Bronchial epithelial cell (primary cell): Measurements from ENCODE around the gene NFIA. TPM values are rescaled to one million over a fixed set of nuclear protein-coding genes. Genes with fewer than 3 reads are reported as not detected.
"Not testable (repeated sequence)": the region's sequence is repeated elsewhere in the genome, so short reads cannot be mapped to it uniquely, and the experiment has no call there.

Experiments used
- DNase-seq: peaks from one replicate; pipeline ENCODE4 v3.0.0-alpha.2; 2010; ENCODE audit warnings: low read depth
- FAIRE-seq: peaks from 2 replicates; lab custom pipeline; 2011; peaks lifted over from hg19 to GRCh38; lab: Jason Lieb, UNC
- H3K27me3 ChIP-seq: 2 replicates; pipeline ENCODE4 v1.5.1; 2011; ENCODE audit warnings: low read length; ENCODE audit not compliant: control insufficient read depth, insufficient read depth
- H3K36me3 ChIP-seq: 2 replicates; pipeline ENCODE4 v1.5.1; 2011; ENCODE audit warnings: low read length; ENCODE audit not compliant: control insufficient read depth, insufficient read depth
- H3K4me3 ChIP-seq: 2 replicates; pipeline ENCODE4 v1.5.1; 2011; ENCODE audit warnings: mild to moderate bottlenecking, low read depth, low read length, control low read depth
- total RNA-seq: library from RNA; depleted of rRNA; stranded (reverse); fragments of >200 nt; gene quantifications from 2 replicates; pipeline ENCODE4 v1.2.1, GENCODE V29; 2014
- TF ChIP-seq, protein P1 (sequence below): IDR thresholded peaks from 2 replicates; pipeline ENCODE4 v1.5.1; 2011; ENCODE audit warnings: mild to moderate bottlenecking, moderate library complexity, low read length, control low read depth, inconsistent platforms; ENCODE audit not compliant: insufficient read depth, severe bottlenecking

NFIA gene
- total RNA-seq, 1 donor from 2014 or later, result 7.4 TPM

DNA sequence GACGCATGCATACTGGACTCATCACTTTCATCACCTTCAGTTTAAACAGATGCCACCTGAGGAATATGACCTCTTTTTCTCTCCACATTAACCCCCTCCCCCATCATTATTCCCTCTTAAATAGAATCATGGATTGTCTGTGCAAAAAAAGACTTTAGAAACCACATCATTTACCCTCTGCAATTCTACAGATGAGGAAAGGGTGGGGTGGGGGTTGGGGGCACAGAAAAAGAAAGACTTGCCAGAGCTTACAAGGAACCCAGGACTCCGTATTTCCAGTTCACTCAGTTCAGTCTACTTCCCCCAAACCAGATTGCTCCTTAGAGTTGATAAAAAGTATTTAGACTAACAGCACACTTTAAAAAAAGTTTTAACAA, 26.2 kb upstream of the NFIA start:
- TF ChIP-seq, protein P1, sequence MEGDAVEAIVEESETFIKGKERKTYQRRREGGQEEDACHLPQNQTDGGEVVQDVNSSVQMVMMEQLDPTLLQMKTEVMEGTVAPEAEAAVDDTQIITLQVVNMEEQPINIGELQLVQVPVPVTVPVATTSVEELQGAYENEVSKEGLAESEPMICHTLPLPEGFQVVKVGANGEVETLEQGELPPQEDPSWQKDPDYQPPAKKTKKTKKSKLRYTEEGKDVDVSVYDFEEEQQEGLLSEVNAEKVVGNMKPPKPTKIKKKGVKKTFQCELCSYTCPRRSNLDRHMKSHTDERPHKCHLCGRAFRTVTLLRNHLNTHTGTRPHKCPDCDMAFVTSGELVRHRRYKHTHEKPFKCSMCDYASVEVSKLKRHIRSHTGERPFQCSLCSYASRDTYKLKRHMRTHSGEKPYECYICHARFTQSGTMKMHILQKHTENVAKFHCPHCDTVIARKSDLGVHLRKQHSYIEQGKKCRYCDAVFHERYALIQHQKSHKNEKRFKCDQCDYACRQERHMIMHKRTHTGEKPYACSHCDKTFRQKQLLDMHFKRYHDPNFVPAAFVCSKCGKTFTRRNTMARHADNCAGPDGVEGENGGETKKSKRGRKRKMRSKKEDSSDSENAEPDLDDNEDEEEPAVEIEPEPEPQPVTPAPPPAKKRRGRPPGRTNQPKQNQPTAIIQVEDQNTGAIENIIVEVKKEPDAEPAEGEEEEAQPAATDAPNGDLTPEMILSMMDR, result no peak
- H3K27me3 ChIP-seq, result no peaks in the 10 kb centered on the region
- no peaks in the 10 kb centered on the region for H3K36me3 ChIP-seq
- no peak for DNase-seq
- H3K4me3 ChIP-seq, result no peak overlapping the region
- FAIRE-seq, result no peak

DNA sequence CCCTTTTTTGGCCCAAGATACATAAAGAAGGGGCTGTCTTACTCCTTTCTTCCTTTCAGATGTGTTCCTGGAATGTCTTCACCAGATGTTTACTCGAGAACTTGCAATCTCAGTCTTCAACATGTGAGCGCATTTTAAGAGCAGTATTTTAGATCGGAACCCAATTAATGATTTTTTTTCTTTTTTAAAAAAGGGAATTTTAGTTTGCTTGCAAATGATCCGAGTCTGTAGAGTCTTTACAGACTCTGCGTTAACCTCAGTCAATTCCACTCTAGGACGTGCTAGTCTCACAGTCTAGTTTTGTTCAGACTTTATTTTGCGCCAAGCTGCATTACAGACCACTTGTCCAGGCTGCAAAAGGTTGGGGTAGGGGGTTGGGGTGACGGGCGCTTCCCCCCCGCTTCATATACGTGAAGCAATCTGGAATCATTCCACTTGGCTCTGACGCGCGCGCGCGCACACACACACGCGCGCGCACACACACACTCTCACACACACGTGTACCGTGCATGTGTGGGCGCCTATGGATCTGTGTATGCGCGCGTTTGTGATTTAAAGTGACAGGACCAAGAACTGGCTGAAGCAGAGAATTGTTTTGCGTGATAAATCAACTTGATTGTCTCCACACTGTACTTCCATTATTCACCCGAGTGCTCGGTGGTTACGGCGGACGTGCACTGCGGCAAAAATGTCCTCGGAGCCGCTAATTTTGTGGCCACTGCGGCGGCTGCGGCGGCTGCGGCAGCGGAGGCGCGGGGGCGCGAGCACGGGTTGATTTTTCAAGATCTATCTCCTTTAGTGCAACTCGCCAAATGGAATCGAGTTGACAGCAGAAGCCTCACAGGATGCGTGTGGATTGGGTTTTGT, 25.6 kb upstream of the NFIA start:
- peak; percentile 42 for DNase-seq
- FAIRE-seq, result no peak
- no peaks in the 10 kb centered on the region for H3K27me3 ChIP-seq
- H3K36me3 ChIP-seq, result no peaks in the 10 kb centered on the region
- TF ChIP-seq, protein P1, result no peak
- H3K4me3 ChIP-seq, result peak overlapping the region; percentile 46

DNA sequence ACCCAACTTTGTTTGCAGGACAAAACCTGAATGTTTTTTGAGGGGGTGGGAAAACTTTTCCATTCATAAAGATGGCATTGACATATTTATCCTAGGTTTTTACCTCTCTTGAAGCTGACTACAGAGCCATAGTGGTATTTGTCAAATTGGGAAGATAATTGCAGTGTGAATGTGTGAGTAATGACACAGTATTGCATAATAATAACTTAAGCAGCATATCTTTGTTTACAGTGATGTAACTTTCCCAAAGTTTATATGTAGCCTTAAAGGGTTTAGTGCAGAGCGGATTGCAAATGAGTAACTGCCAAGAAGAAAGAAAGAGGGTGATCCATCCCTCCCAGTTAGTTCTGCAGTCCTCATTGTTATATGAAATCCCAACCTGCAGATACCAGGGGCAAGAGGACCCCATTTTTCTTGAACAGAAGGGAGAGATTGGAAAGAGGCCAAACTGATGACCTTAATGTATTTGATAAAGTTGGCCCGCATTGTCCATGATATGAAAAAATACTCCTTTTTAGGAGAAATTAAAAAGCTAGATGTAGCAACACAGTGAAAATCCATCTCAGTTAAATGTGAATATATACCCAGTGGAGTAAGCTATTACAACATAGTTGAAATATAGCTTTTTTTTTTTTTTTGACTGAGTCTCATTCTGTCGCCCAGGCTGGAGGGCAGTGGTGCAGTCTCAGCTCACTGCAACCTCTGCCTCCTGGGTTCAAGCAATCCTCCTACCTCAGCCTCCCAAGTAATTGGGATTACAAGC, 23.7 kb upstream of the NFIA start:
- Histone ChIP-seq H3K4me3 (no peak overlapping the region), H3K27me3 (no peaks in the 10 kb centered on the region), H3K36me3 (no peaks in the 10 kb centered on the region)
- FAIRE-seq (no peak), DNase-seq (peak; percentile 90)
- TF ChIP-seq, protein P1, result no peak

DNA sequence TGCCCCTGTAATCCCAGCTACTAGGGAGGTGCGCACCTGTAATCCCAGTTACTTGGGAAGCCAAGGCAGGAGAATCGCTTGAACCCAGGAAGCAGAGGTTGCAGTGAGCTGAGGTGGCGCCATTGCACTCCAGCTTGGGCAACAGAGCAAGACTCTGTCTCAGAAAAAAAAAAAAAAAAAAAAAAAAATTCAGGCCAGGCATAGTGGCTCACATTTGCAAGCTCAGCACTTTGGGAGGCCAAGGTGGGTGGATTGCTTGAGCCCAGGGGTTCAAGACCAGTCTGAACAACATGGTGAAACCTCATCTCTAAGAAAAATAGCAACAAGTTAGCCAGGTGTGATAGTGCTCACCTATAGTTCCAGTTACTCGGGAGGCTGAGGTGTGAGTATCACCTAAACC, 20.8 kb upstream of the NFIA start:
- FAIRE-seq, H3K27me3 ChIP-seq, H3K36me3 ChIP-seq, H3K4me3 ChIP-seq, DNase-seq: not testable (repeated sequence)

DNA sequence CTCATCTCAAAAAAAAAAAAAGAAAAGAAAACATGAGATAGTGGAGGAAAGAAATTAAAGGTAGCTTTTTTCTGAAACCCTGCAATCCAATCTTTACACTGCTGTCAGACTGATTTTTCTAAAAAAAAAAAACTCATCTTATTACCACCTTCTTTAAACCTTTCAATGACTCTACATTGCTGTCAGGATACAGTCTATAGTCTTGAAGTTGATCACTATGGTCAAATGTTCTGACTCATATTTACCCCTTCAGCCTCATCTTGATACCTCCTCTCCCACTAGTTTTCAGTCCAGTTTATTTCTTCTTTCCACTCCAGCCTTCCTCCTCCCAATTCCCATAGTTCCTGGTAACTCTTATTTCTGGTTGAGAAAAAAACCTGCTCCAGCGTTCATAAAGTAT, 17.7 kb upstream of the NFIA start:
- Histone ChIP-seq H3K36me3 (no peaks in the 10 kb centered on the region), H3K4me3 (no peak overlapping the region)
- TF ChIP-seq, protein P1, result no peak

DNA sequence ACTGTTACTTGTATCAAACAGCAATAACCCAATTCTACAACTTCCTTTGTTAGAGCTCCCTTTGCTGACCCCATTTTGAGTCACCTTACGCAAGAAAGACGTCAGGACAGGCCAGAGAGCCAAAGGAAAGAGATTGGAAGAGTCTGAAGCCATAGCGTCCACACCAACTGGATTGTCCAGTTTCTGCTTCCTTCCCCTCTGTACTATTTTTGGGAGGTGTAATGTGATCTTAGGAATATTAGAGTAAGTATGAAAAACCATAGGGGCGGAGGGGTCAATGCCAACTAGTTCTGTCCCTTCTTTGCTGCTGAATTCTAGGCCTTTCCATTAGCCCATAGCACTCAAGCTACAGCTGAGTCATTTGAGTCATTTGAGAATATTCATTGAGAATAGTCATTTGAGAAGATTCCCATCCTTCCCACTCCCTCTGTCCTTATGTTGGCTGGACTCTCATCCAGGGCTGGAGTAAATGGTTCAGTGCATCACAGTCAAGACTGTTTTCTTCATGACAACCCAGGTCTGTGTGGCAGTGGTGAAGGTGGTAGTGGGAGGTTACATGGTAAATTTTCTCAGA, 14.8 kb upstream of the NFIA start:
- no peak for FAIRE-seq
- Histone ChIP-seq H3K4me3 (no peak overlapping the region), H3K27me3 (no peaks in the 10 kb centered on the region), H3K36me3 (no peaks in the 10 kb centered on the region)
- TF ChIP-seq, protein P1, result no peak
- DNase-seq, result peak; percentile 46

More for the DNA sequence above, 17.7 kb upstream of the NFIA start:
- H3K27me3 ChIP-seq, result no peaks in the 10 kb centered on the region
- DNase-seq (no peak), FAIRE-seq (no peak)
